Measurements from ENCODE around the gene SAXO1.

SAXO1 gene

GRCh38 chr9:18907927-18908625 lies 124.9 kb downstream of the SAXO1 start:
- DNase-seq: no peak

DNA sequence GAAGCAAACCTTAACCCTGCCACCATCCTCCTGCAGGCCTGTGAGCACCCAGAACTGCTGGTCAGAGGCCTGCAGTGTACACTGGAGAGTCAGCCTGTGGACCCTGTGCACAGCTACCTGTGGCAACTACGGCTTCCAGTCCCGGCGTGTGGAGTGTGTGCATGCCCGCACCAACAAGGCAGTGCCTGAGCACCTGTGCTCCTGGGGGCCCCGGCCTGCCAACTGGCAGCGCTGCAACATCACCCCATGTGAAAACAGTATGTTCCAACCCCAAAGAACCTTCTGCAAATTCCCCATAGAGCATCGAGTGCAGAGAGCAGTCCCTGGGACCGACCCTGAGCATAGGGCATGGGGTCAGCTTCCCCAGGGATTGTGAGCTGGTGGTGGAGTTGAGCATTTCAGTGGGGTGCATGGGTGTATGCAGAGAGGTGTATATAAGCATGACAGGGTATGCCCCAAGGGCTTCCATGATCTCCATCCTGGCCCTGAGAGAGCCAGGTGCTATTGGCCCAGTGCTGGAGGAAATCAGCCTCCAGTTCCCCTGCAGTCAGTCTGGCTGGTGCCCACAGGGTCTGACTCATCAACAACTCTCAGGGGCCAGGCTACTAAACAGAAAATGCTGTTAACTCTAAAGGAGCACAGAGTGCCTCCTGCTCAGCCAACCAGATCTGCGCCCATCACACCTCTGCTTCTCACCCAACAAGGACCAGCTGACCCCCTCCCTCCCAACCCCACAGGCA lies 126.2 kb downstream of the SAXO1 start:
- DNase-seq: no peak

DNA sequence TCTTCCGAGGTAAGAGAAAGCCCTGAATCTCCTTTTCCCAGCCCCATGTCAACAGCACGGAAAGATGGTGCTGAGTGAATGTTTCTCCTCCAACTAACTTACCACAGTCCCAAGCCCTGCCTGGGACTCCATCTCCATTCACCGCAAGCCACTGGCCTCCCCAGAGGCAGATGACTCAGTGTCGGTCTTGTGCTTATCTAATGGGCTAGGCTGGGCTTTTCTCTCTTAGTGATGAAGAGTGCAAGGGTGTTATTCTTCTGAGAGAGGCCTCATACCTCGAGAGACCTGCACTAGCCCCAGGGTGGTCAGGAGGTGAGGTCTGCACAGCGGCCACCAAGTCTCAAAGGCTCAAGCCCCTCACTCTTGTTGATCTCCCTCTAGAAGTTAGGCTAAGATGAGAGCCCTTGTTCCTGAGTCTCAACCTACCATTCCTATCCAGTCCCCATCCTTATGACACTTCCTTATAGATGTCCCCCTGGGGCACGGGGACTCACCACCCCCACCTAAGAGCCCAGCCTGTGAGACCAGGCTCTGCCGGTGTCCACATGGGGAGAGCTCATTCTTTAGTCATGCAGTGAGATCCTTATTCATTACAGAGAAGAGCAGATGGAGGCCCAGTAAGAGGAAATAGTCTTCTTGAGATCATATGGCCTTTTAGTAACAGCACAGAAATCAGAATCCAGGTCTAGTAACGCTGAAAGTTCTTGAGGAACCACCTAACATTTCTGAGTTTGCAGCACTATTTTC lies 127.0 kb downstream of the SAXO1 start:
- DNase-seq: no peak

DNA sequence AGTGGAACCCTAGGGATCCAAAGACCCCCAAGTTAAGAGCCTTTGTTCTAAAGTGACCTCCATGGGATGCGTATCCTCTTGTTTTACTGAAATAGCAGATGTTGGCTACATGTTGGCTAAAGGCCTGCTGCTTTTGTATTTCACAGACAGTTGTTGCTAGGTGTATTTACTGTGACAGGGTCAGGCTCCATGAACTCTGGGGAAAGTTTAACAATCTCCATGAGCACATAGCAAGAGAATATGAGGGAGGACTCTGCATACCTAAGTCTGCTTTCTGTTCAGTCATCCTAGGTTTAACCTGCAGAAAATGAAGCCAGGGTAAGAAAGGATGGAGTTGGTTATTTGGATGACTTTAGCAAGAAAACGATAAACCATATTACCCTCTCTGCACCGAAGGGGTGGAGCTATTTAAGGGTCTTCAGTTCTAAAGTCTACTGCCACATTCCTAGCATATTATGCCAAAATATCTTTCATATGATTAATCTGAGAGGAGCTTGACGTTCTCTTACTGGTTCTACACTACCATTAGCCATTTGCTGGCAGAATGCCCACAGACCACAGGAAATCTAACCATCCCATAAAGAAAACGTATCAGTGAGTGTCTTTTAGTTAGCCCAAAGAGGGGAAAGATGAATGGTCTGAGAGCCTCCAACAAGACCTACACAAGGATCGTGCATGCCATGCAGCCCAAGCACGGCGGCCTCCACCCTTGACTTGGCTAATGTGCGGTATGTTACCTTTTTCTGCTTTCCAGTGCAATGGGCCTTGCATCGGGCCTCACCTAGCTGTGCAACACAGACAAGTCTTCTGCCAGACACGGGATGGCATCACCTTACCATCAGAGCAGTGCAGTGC lies 127.8 kb downstream of the SAXO1 start:
- DNase-seq: no peak

DNA sequence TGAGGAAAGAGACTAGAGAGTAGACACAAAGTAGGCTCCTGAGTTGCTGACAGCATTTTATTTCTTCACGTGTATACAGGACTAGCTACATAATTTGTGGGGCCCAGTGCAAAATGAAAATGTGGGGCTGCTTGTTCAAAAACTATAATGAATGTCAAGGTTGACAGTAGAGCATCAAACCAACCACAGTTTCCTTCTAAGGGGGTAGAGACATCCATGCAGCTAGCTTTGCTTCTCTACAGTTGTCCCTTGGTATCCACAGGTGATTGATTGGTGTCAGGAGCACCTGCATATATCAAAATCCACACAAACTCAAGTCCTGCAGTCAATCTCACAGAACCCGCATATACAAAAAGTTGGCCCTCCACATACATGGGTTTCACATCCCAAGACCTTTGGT lies 129.6 kb downstream of the SAXO1 start:
- no peak for DNase-seq

GRCh38 chr9:18896531-18897179 lies 136.4 kb downstream of the SAXO1 start:
- DNase-seq: no peak

GRCh38 chr9:18896004-18896403 lies 137.0 kb downstream of the SAXO1 start:
- DNase-seq: no peak

DNA sequence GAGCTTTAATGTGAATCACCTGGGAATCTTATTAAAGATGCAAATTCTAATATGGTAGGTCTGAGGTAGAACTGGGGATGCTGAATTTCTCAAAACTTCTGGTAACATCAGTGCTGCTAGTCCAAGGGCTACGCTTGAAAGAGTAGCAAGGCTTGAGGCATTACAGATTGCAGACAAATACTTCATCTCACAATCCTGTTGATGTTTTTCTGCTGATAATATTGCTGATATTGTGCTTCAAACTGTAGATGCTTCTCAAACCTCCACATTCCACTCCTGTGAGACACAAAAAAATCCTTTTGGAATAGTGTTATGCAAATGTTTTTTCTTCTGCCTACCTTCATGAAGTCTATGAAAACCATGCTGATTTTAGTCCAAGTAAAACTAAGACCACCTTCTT lies 139.5 kb downstream of the SAXO1 start:
- no peak for DNase-seq

GRCh38 chr9:18893046-18893445 lies 140.0 kb downstream of the SAXO1 start:
- DNase-seq: no peak

GRCh38 chr9:18891946-18892670 lies 140.9 kb downstream of the SAXO1 start:
- DNase-seq: no peak

DNA sequence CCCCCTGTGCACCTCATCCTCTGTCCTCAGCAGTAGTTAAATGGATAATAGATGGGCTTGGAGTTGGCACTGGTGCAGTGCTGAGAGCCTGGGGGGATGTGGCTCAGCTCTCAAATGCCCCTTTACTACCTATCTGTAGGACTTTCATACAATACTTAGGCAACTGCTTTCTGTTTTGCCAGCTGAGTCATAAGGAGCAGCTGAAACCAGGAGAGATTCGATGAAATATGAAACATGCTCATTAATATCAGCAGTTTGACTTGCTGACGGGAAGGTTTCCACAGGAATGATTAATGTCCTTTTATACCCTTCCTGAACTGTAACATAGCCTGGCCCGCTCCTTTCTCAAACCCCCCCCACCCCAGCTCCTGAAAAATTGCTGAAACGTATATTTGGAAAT lies 142.6 kb downstream of the SAXO1 start:
- DNase-seq: no peak

DNA sequence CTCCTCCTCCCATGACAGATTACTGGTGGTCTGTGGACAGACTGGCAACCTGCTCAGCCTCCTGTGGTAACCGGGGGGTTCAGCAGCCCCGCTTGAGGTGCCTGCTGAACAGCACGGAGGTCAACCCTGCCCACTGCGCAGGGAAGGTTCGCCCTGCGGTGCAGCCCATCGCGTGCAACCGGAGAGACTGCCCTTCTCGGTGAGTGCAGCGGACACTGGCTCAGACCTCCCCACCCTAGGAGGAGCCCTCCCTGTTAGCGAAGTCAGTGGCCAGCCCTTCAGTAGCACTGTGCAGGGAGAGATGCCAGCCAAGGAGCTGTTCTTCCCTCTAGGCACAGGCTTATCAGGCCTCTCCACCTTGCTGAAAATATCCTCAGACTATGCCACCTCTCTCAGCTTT lies 143.5 kb downstream of the SAXO1 start:
- no peak for DNase-seq

- no peak for DNase-seq
These were observed 144.7 kb downstream of the SAXO1 start for GRCh38 chr9:18888290-18888689.

GRCh38 chr9:18887546-18887945 lies 145.5 kb downstream of the SAXO1 start:
- DNase-seq: no peak

DNA sequence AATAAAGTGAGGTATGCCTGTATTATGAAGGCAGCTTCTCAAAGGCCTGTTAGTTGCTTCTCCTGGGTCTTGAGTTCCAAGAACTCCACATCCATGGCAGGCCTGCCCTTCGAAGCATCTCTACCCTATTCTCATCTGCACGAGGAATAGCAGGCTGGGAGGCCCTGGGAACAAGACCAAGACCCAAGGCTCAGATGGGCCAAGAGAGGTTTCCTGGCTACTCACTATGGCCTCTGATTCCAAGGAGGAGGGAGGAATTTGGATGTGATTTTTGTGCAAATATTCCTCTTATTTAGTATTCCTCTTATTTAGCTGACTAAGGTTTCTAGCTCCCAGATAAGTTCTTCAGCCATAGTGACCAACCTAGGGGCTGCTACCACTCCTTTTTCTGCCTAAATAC lies 151.3 kb downstream of the SAXO1 start:
- DNase-seq: no peak

GRCh38 chr9:18877984-18878383 lies 155.0 kb downstream of the SAXO1 start:
- DNase-seq: no peak
